SH-SY5Y (cell line): ENCODE data around the gene ARVCF.

Experiments used
- GATA2 ChIP-seq: IDR thresholded peaks from 2 replicates; pipeline ENCODE4 v1.6.1; 2011; ENCODE audit warnings: mild to moderate bottlenecking, low read depth, low read length
- GATA3 ChIP-seq: IDR thresholded peaks from 2 replicates; pipeline ENCODE4 v1.6.1; 2011; ENCODE audit warnings: low read depth, mild to moderate bottlenecking, low read length, moderate library complexity

DNA sequence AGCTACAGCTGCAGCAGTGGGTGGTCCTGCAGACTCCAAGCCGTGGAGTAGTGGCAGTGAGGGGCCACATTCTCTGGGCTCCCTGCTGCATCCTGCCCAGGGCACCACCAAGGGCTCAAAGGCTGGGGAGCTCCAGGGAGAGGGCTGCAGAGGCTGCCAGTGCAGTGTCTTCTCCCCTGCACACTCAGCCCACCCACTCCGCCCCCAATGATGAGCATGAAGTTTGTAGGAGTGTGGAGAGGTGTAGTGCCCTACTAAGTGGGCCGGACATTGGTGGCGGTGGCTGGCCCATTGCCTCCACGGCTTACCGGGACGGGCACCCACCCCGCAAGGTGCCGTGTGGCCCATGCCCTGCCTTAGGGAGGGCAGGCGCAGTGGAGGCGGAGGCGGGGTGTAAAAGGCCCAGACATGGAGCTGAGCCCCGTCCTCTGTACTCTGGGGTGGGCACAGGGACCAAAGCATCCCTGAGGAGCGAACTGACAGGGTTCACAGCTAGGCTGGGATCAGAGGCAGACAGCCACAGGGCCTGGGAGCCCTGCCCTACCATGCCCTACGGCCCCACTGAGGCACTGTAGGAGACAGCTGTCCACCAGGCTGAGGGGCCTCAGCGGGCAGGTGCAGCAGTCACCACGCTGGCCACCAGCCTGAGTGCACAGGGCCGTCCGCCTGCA lies 18.9 kb downstream of the ARVCF start:
- TF ChIP-seq GATA3 (no peak), GATA2 (no peak)
